GM18907 (cell line): Measurements from ENCODE around the gene CPSF4L.

Experiments used
- ATAC-seq: cut with Tn5 transposase; IDR thresholded peaks from one replicate; pipeline ENCODE4 v1.9.1; 2021; ENCODE audit warnings: mild to moderate bottlenecking, moderate library complexity; ENCODE audit not compliant: unreplicated experiment

Gene CPSF4L

GRCh38 chr17:73205459-73205961, 56.2 kb downstream of the CPSF4L start:
- no peak for ATAC-seq

DNA sequence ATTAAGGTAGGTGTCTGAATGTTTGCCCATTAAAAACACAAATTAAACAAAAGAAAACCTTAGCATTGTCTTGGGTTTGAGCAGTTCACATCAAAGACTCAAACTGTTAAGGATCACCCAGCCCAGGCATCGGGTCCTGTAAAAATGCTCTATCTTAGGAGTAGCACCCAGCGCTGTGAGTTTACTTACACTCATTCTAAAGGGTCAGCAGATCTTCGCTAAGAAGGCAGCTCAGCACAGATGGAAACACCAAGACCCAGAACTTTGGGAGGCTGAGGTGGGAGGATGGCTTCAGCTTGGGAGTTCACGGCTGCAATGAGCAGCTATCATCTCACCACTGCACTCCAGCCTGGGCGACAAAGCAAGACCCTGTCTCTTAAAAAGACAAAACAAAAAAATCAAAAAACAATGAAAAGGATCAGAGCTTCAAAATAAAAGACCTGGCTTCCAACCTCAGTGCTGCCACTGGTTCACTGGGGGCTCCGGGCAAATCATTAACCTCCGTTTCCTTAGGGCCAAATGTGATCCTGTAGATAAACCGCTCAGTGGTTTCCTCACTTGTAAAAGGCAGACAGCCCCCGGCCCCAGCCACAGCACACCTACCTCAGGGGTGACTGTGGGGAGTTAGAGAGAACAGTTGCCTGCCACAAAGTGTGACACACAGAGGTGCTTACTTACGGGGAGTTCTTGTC, 57.7 kb downstream of the CPSF4L start:
- no peak for ATAC-seq

GRCh38 chr17:73203135-73203787, 58.4 kb downstream of the CPSF4L start:
- no peak for ATAC-seq

DNA sequence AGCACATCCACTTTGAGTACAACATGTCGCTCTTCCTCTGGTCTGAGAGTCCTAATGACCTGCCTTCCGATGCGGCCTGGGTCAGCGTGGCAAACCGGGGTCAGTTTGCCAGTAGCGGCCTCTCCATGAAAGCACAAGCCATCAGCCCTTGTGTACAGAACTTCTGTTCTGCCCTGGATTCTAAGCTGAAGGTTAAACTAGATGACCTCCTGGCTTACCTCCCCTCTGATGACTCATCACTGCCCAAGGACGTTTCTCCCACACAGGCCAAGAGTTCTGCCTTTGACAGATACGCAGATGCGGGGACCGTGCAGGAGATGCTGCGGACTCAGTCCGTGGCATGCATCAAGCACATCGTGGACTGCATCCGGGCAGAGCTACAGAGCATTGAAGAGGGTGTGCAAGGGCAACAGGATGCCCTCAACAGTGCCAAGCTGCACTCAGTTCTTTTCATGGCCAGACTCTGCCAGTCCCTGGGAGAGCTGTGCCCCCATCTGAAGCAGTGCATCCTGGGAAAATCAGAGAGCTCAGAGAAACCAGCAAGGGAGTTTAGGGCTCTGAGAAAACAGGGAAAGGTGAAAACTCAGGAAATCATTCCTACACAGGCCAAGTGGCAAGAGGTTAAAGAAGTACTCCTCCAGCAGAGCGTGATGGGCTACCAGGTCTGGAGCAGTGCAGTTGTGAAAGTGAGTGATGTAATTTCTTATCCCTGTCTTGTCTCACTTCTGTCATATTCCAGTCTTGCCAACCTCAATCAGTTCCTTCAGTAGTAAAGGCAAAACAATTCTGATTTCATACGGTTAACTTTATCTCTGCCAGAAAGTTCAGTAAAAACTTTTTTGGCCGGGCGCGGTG, 60.2 kb downstream of the CPSF4L start:
- no peak for ATAC-seq

DNA sequence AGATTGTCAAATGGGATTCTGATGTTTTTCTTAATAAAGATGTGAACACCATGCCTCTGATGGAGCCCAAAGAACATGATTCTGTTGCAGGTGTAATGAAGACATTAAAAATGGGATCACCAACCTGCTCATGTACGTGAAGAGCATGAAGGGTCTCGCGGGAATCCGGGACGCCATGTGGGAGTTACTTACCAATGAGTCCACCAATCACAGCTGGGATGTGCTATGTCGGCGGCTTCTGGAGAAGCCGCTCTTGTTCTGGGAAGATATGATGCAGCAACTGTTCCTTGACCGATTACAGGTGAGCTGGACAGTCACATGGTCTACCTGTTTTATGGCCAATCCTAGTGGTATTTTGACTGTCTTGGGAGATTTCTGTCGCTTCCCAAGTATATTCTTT, 61.2 kb downstream of the CPSF4L start:
- ATAC-seq = no peak

DNA sequence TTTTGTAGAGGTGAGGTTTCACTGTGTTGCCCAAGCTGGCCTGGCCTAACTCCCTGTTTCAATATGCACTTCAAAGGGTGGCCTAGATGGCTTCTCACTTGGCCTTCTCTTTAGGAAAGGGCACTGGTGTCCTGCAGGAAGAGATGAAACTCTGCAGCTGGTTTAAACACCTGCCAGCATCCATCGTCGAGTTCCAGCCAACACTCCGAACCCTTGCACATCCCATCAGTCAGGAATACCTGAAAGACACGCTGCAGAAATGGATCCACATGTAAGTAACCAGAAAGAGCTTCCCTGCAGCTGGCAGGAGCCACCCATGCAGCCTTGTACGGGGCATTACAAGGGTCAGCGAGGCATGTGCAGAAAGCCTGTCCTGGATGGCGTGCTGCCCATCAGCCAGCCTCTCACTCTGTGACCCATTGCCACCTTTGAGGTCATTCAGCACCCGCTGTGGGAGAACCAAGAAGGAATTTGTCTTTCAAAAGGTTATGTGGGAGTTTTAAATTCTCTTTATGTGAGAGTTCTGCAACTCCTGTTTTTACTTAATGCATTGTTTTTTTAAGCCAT, 61.8 kb downstream of the CPSF4L start:
- no peak for ATAC-seq

DNA sequence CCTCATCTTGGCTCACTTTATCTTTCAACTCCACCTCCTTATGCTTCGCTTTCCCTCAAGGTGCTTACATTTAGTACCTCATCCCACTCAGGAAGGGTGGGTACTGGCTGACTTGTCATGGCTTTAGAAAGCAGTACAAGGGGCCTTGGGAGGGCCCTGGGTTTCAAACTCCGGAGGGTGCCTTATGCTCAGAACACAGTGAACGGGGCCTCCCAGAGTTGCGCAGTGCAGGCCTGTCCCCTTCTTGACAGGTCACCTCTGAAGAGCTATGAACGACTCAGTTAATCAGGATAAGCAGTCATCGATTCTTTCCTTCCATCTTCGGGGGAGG, 62.8 kb downstream of the CPSF4L start:
- ATAC-seq = no peak
